Esophagus muscularis mucosa (tissue), 3 donors: Measurements from ENCODE around the gene THEMIS.

Source experiments
- POLR2A ChIP-seq: fragments of 450-650 bp; IDR thresholded peaks from one replicate; pipeline ENCODE4 v1.6.1; 2017; ENCODE audit warnings: antibody characterized with exemption, moderate library complexity, mild to moderate bottlenecking, low read depth
- POLR2AphosphoS5 ChIP-seq, 2 donors: sonication (generic); formaldehyde crosslinking; IDR thresholded peaks; one replicate each; pipeline ENCODE4 v1.6.1; 2017; ENCODE audit warnings: antibody characterized with exemption in 2 of 2
- TF ChIP-seq, protein P1 (sequence below), 3 experiments: fragments of 200-600 bp in 2 of 3; fragments of 450-650 bp in 1 of 3; sonication (generic) in 2 of 3; IDR thresholded peaks; one replicate each; pipeline ENCODE4 v1.5.1; 2017 to 2019; ENCODE audit warnings: antibody characterized with exemption in 3 of 3, mild to moderate bottlenecking in 2 of 3, moderate library complexity in 1 of 3

GRCh38 chr6:127918506-127919427, 17.9 kb upstream of the THEMIS start:
- no peak for TF ChIP-seq POLR2A
- TF ChIP-seq, protein P1, sequence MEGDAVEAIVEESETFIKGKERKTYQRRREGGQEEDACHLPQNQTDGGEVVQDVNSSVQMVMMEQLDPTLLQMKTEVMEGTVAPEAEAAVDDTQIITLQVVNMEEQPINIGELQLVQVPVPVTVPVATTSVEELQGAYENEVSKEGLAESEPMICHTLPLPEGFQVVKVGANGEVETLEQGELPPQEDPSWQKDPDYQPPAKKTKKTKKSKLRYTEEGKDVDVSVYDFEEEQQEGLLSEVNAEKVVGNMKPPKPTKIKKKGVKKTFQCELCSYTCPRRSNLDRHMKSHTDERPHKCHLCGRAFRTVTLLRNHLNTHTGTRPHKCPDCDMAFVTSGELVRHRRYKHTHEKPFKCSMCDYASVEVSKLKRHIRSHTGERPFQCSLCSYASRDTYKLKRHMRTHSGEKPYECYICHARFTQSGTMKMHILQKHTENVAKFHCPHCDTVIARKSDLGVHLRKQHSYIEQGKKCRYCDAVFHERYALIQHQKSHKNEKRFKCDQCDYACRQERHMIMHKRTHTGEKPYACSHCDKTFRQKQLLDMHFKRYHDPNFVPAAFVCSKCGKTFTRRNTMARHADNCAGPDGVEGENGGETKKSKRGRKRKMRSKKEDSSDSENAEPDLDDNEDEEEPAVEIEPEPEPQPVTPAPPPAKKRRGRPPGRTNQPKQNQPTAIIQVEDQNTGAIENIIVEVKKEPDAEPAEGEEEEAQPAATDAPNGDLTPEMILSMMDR (IDR thresholded peaks at IDR 0.05): no peak
- no peak for TF ChIP-seq POLR2AphosphoS5 (IDR thresholded peaks at IDR 0.05)
